ENCODE measurements around the gene PSMC4. TPM values are rescaled to one million over a fixed set of nuclear protein-coding genes. Genes with fewer than 3 reads are reported as not detected.

The PSMC4 gene
- total RNA-seq, 1 experiment from 2014 or later, result 111 TPM

- H3K56ac ChIP-seq (ENCODE audit: insufficient read length, low read depth, low read length), result no peak overlapping the region
- TF ChIP-seq CTCF (conservative IDR thresholded peaks at IDR 0.05), result no peak
- no peak overlapping the region for H2BK120ac ChIP-seq (ENCODE audit: low read depth, low read length, poor library complexity, severe bottlenecking)
- H3K79me2 ChIP-seq (ENCODE audit: insufficient read depth, low read length), result peaks cover 8% of the 10 kb centered on the region; the same call in 1 of the 2 replicates
- Mint-ChIP-seq H3K4me3 (no peak overlapping the region), H3K9me3 (0 out of 5 replicates have a peak, but pooled peaks cover 0 to 4% of the 10 kb centered on the region in 2 experiments), H3K4me1 (peaks cover 13 to 16% of the 10 kb centered on the region in 2 experiments), H3K36me3 (ENCODE audit: insufficient read depth in 1 of 3, low read depth in 3 of 3) (peaks cover 54 to 78% (median 68%) of the 10 kb centered on the region in 3 experiments), H3K27ac (no peak overlapping the region), H3K27me3 (ENCODE audit: low read depth) (no peaks in the 10 kb centered on the region; the same call in 1 of the 2 replicates)
- no peak overlapping the region for H4K91ac ChIP-seq (ENCODE audit: insufficient read length, low read depth, low read length)
- H4K20me1 ChIP-seq (ENCODE audit: control insufficient read depth, insufficient read depth, insufficient read length), result no peaks in the 10 kb centered on the region
- H3K4ac ChIP-seq (ENCODE audit: low read depth, low read length), result no peak overlapping the region
- no peak overlapping the region for H3K14ac ChIP-seq (ENCODE audit: insufficient read depth, low read length)
- 0 out of 2 replicates have a peak, but pooled peaks cover 7% of the 10 kb centered on the region for H3K4me1 ChIP-seq (ENCODE audit: insufficient read depth, low read length)
- no peak overlapping the region for H2BK12ac ChIP-seq (ENCODE audit: insufficient read length, low read depth, low read length)
- no peak overlapping the region for H4K5ac ChIP-seq (ENCODE audit: insufficient read length, low read depth, low read length)
- no CpG with 5 or more reads among the region's 24 CpGs for WGBS (ENCODE audit: extremely low coverage, insufficient read length, low lambda C conversion rate)
- H4K8ac ChIP-seq (replicated peaks; ENCODE audit: insufficient read length, low read depth, low read length), result no peak overlapping the region
- H2BK20ac ChIP-seq (ENCODE audit: low read depth, low read length, poor library complexity, severe bottlenecking), result no peak overlapping the region
- H2BK15ac ChIP-seq (ENCODE audit: low read depth, low read length), result no peak overlapping the region
- H3K18ac ChIP-seq (ENCODE audit: insufficient read length, low read depth, low read length), result no peak overlapping the region
- no peak overlapping the region for H3K23ac ChIP-seq (ENCODE audit: insufficient read length, low read depth, low read length)
- no peak overlapping the region for H2AK5ac ChIP-seq (ENCODE audit: insufficient read length, low read length)
- no peaks in the 10 kb centered on the region; the same call in none of the 2 replicates for H3K27me3 ChIP-seq (ENCODE audit: insufficient read depth, low read length)
- H3K9me3 ChIP-seq (ENCODE audit: control insufficient read depth, low read depth, low read length), result no peaks in the 10 kb centered on the region
- H3K4me2 ChIP-seq (ENCODE audit: insufficient read depth, insufficient read length, low read length), result no peak overlapping the region
- H3K27ac ChIP-seq (ENCODE audit: insufficient read length, low read depth, low read length), result no peak overlapping the region
- no peak overlapping the region for H2AFZ ChIP-seq (ENCODE audit: low read length)
- H3K9ac ChIP-seq (ENCODE audit: extremely low read depth, insufficient read length, low read length), result no peak overlapping the region
- H3K79me1 ChIP-seq (ENCODE audit: insufficient read depth, low read depth, low read length, poor library complexity, severe bottlenecking), result peaks cover 5% of the 10 kb centered on the region
- H2BK5ac ChIP-seq (ENCODE audit: insufficient read length, low read length), result no peak overlapping the region
- no peak overlapping the region for H3T11ph ChIP-seq (ENCODE audit: low read length)
- no peak for DNase-seq
- H3K23me2 ChIP-seq (ENCODE audit: insufficient read length, low read depth, low read length, poor library complexity, severe bottlenecking), result peaks cover 4% of the 10 kb centered on the region
These were observed 3.6 kb downstream of the PSMC4 start for GRCh38 chr19:39974377-39975155.
